ENCODE data around the gene IQCC.
A peak's percentile ranks its signal among the peaks of the same experiment; 100 is the strongest.

The IQCC gene

DNA sequence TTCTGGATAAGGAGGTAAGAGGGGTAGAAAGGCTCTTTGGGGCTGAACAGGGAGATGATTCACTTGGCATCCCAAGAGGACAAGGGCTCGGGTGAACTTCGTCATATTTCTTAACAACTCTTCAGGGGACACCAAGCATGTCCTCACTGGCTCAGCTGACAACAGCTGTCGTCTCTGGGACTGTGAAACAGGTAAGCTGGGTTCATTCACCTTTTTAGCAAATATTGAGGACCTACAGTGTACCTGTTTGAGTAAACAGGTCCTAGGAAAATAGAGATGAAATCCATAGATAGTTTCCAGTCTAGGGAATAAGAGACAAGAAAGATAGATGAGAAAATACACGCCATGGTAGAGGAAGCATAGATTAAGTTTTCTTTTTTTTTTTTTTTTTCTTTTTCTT is 18.8 kb downstream of the IQCC start:
- DNase-seq (ENCODE audit: low spot score), result no peak

DNA sequence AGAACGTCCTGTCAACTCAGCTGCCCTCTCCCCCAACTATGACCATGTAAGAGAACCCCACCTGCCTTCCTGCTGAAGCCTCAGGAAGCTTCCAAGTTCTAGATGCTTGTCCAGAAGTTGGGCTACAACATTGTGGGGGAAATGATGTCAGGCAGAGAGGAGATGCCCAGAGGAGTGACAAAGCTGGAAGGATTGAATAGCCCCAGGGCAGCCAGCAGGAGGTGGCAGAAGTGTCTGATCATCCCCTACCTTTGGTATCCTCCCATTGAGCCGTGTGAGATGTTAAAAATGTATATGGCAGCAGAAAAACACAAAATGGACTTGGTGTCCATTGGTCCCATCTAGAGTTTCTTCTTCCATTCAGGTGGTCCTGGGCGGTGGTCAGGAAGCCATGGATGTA is 23.3 kb downstream of the IQCC start:
- no peak for DNase-seq (ENCODE audit: low spot score)

DNA sequence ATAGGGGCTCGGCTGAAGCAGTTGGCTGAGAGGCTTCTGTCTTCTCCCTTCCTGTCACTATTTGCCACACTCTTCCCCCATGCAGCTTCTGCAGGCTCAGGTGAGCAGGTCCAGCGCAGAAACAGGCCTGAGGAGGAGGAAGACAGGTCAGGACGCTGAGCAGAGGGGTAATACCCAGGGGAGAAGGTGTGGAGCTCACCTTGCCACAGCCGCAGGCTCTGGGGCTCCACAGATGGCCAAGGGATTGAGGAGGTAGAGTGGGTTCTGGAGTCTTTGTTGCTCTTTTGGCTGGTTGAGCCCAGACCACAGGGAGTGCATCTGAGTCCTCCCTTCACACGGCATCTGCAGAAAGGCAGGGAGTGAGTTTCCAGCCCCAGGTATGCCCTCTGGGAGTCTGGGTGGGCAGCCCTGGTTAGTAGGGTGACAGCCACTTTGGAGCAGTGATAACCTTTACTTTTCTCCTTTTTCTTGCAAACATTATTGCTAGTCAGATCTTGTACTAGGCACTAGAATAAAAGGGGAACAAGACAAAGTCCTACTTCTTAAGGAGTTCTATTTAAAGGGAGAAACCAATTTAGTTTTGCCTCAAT is 26.5 kb downstream of the IQCC start:
- no peak for DNase-seq (ENCODE audit: low spot score)

DNA sequence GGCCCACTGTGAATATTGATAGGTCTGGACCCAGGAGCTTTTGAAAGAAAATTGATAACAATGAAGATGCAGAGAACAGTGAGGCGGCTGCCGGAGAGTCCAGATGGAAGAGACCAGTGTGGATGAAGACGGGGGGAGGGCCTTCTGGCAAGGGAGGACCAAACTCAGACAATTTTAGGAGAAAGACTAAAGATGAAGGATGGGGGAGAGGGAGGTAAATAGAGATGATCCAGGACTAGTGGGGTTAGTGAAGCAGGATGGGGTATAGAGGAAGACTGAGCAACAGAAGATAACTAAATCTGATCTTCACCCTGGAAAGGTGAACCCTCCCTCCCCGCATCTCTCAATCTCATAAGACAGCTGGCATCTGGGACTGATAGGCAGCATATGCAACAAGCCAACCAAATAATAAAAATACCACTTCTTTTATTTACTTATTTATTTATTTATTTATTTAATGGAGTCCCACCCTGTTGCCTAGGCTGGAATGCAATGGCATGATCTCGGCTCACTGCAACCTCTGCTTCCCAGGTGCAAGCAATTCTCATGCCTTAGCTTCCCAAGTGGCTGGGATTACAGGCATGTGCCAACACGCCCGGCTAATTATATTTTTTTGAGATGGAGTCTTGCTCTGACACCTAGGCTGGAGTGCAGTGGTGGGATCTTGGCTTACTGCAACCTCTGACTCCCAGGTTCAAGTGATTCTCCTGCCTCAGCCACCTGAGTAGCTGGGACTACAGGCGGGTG is 27.3 kb downstream of the IQCC start:
- no peak for DNase-seq (ENCODE audit: low spot score)

DNA sequence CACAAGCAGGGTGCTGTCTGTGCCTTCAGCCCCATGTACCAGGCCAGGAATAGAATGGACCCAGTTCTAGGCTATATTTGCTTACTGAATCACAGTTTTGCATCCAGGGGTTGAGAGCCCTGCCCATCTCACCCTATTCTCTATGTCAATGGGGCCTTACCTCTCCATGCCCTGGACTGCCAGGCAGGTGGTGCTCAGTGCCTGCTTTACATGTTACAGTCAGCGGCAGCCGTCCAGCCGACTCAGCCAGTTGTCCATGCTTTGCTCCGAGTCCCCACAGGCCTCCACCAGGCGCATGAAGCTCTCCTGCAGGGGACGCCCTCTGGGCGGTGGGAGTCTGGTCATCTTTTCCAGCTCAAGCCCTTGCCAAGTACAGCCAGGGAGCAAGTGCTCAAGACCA is 29.3 kb downstream of the IQCC start:
- DNase-seq (ENCODE audit: low spot score), result no peak

- no peak for DNase-seq (ENCODE audit: low spot score)
Observed at GRCh38 chr1:32239337-32239736, 33.9 kb downstream of the IQCC start.

DNA sequence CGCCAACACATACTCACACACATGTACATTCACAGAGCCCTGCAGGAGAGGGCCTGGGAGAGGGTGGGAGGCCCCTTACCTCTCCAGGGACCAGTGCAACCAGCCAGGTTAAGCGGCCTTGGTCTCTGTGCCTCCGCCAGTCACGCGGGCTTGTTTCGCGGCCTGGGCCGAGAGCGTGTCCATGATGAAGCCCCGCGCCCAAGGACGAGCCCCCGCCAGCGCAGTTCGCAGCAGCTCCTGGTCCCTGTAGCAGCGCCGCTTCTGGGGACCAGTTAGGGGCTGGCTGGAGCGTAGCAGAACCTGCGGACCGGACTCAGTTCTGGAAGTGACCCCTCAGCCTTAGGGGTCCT is 34.3 kb downstream of the IQCC start:
- DNase-seq (ENCODE audit: low spot score), result no peak

- DNase-seq (ENCODE audit: low spot score), result peak; percentile 61
Observed at GRCh38 chr1:32240140-32240951, 34.9 kb downstream of the IQCC start.

GRCh38 chr1:32241001-32241763 is 35.7 kb downstream of the IQCC start:
- DNase-seq (ENCODE audit: low spot score), result peak; percentile 56

DNA sequence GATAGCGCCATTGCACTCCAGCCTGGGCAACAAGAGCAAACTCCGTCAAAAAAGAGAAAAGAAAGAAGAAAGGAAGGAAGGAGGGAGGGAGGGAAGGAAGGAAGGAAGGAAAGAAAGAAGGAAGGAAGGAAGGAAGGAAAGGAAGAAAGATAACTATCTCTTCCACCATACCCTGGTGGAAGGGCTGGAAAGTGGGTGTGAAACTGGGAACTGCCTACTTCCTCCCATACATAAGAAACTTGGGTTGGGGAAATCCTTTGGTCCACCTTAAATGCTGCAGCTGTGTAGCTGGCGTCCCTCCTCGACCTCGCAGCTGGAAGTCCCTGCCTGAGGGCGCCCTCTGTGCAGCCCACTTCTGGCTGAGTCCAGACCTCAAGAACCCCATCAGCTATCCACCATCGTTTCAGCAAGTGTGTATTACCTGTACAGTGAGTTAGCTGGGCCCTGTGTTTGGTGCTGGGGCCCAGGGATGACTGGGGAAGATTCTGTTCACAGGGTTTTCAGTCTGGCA is 36.9 kb downstream of the IQCC start:
- DNase-seq (ENCODE audit: low spot score), result no peak

DNA sequence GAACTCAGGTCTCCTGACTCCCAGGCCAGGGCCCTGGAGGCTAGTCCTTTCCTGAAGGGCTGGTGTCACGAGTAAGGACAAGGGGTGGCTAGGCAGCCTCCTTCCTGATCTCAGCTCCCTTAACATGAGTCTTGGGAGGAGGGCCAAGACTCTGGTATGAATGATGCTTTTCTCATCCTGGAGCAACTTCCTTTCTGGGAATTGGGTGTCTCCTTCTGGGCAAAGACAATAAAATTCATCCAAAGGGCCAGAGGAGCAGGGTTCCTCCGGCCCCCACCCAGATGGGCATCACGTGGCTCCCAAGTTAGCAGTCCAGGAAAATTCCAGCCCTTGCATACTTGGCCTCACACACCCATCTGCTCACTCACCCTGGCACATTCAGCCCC is 41.4 kb downstream of the IQCC start, which contains the start of gene FAM167B:
TSS of gene FAM167B (plus strand) at position 335 of the 386 bp plus-strand sequence. CDS start 200 bp downstream, outside the sequence.
- no peak for DNase-seq (ENCODE audit: low spot score)

- no peak for DNase-seq (ENCODE audit: low spot score)
Observed at GRCh38 chr1:32247452-32247851, 42.0 kb downstream of the IQCC start.

- peak; percentile 78 for DNase-seq (ENCODE audit: low spot score)
Observed at GRCh38 chr1:32247983-32248889, 42.8 kb downstream of the IQCC start.

DNA sequence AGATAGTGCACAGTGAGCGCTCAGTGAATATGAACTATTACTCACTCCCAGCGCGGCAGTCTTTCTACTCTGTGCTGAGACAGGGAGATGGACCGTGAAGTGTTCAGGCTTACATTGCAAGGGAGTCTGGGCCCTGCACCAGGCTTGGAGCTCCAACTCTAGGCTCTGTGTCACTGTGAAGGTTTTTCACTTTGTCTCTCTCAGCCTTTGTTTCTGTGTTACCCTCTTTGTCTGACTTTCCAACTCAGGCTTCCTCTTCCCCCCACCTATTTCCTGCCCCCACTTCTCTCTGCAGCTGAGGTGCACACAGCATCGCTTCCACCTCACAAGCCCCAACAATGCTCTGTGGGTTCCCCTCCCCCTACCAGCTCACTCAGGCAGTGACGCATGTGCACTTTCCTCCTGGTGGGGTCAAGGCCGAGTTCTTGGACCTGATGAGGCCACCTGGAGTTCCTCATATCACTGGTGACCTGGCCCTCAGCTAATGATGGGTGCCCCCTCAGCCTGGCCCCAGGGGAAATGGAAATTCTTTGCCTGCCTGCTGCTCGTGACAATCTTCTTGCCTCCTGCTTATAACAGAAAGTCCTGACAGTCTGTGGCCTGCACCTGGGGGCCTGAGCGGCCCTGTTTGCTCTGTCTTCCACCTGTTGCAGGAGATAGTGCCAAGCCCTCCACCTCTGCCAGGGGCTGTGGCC is 44.5 kb downstream of the IQCC start:
- peak; percentile 88 for DNase-seq (ENCODE audit: low spot score)

- peak; percentile 73 for DNase-seq (ENCODE audit: low spot score)
Observed at GRCh38 chr1:32250893-32251716, 45.6 kb downstream of the IQCC start, which contains the start of gene LCK. LCK (plus strand) TSS chr1:32251265; CDS start chr1:32274330, 23,065 bp downstream.

GRCh38 chr1:32255072-32256071 is 49.9 kb downstream of the IQCC start:
- no peak for DNase-seq (ENCODE audit: low spot score)

GRCh38 chr1:32256473-32257226 is 51.2 kb downstream of the IQCC start:
- DNase-seq (ENCODE audit: low spot score), result no peak

GRCh38 chr1:32257227-32257508 is 51.7 kb downstream of the IQCC start:
- DNase-seq (ENCODE audit: low spot score), result no peak
